ENCODE data around the gene SLC29A4. TPM values are rescaled to one million over a fixed set of nuclear protein-coding genes. Genes with fewer than 3 reads are reported as not detected.

Gene SLC29A4
- total RNA-seq, 5 donors from 2014 or later (not counting 1 experiment from before 2014, with no cell fraction given), result 0.20 to 0.49 (median 0.32) TPM

GRCh38 chr7:5343884-5344283 is 61.1 kb downstream of the SLC29A4 start:
- CTCF ChIA-PET, result no interaction called here
- H3K4me3 Mint-ChIP-seq, result no peak overlapping the region
- peaks cover 6 to 16% (median 10%) of the 10 kb centered on the region in 3 donors for H3K9me3 Mint-ChIP-seq

GRCh38 chr7:5344342-5344741 is 61.6 kb downstream of the SLC29A4 start:
- CTCF ChIA-PET, result no interaction called here
- Histone ChIP-seq H3K9me3 (peaks cover 4% of the 10 kb centered on the region), H3K27ac (ENCODE audit: low read length) (no peak overlapping the region), H3K27me3 (replicated peaks in 1 of 2; ENCODE audit: control insufficient read depth in 2 of 2, extremely low read depth in 1 of 2, insufficient read depth in 2 of 2, low read length in 1 of 2) (no peaks in the 10 kb centered on the region), H3K4me3 (ENCODE audit: control insufficient read depth in 1 of 2, extremely low read depth in 1 of 2, low read length in 1 of 2) (peak overlapping the region in 1 of 2 donors; percentile 47), H3K4me1 (ENCODE audit: control insufficient read depth in 1 of 2, extremely low read depth in 1 of 2, insufficient read depth in 2 of 2, low read length in 2 of 2) (no peaks in the 10 kb centered on the region), H3K36me3 (ENCODE audit: control insufficient read depth in 2 of 2, extremely low read depth in 1 of 2, insufficient read depth in 1 of 2, low read length in 1 of 2) (peaks cover 27 to 57% of the 10 kb centered on the region in 2 donors)
- Mint-ChIP-seq H3K4me3 (no peak overlapping the region), H3K27me3 (no peaks in the 10 kb centered on the region), H3K9me3 (peaks cover 6 to 16% (median 10%) of the 10 kb centered on the region in 3 donors), H3K36me3 (peaks cover 54% of the 10 kb centered on the region), H3K4me1 (peaks cover 0 to 2% (median 0%) of the 10 kb centered on the region in 3 donors), H3K27ac (no peak overlapping the region)
- DNase-seq, result no peak
- no peak for ATAC-seq (replicated peaks in 1 of 4)
- 100% methylated on average over 4 of the region's 4 CpGs for WGBS (ENCODE audit: insufficient coverage)
- POLR2A ChIA-PET, result no interaction called here

More at GRCh38 chr7:5343884-5344283, 61.1 kb downstream of the SLC29A4 start:
- Mint-ChIP-seq H3K27ac (no peak overlapping the region), H3K36me3 (peaks cover 53% of the 10 kb centered on the region), H3K27me3 (no peaks in the 10 kb centered on the region), H3K4me1 (peaks cover 0 to 2% (median 0%) of the 10 kb centered on the region in 3 donors)
- 80% methylated on average over 1 of the region's 2 CpGs for WGBS (ENCODE audit: insufficient coverage)
- H3K4me3 ChIP-seq (ENCODE audit: control insufficient read depth in 1 of 2, extremely low read depth in 1 of 2, low read length in 1 of 2), result peak overlapping the region in 1 of 2 donors; percentile 47
- POLR2A ChIA-PET, result no interaction called here
- ATAC-seq (replicated peaks in 1 of 4) (no peak), DNase-seq (no peak)
- peaks cover 27 to 57% of the 10 kb centered on the region in 2 donors for H3K36me3 ChIP-seq (ENCODE audit: control insufficient read depth in 2 of 2, extremely low read depth in 1 of 2, insufficient read depth in 1 of 2, low read length in 1 of 2)
- H3K27me3 ChIP-seq (replicated peaks in 1 of 2; ENCODE audit: control insufficient read depth in 2 of 2, extremely low read depth in 1 of 2, insufficient read depth in 2 of 2, low read length in 1 of 2), result no peaks in the 10 kb centered on the region
- H3K4me1 ChIP-seq (ENCODE audit: control insufficient read depth in 1 of 2, extremely low read depth in 1 of 2, insufficient read depth in 2 of 2, low read length in 2 of 2), result no peaks in the 10 kb centered on the region
- H3K9me3 ChIP-seq, result peaks cover 4% of the 10 kb centered on the region
- H3K27ac ChIP-seq (ENCODE audit: low read length), result no peak overlapping the region

- Mint-ChIP-seq H3K4me1 (peaks cover 0 to under 1% (median 0%) of the 10 kb centered on the region in 3 donors), H3K9me3 (peaks cover 6 to 16% (median 10%) of the 10 kb centered on the region in 3 donors), H3K4me3 (no peak overlapping the region), H3K27ac (no peak overlapping the region), H3K27me3 (no peaks in the 10 kb centered on the region), H3K36me3 (peaks cover 51% of the 10 kb centered on the region)
- no peaks in the 10 kb centered on the region for H3K27me3 ChIP-seq (replicated peaks in 1 of 2; ENCODE audit: control insufficient read depth in 2 of 2, extremely low read depth in 1 of 2, insufficient read depth in 2 of 2, low read length in 1 of 2)
- H3K36me3 ChIP-seq (ENCODE audit: control insufficient read depth in 2 of 2, extremely low read depth in 1 of 2, insufficient read depth in 1 of 2, low read length in 1 of 2), result peaks cover 20 to 55% of the 10 kb centered on the region in 2 donors
- DNase-seq (no peak), ATAC-seq (replicated peaks in 1 of 4) (no peak)
- H3K4me1 ChIP-seq (ENCODE audit: control insufficient read depth in 1 of 2, extremely low read depth in 1 of 2, insufficient read depth in 2 of 2, low read length in 2 of 2), result no peaks in the 10 kb centered on the region
- ChIA-PET CTCF (no interaction called here), POLR2A (no interaction called here)
- no peak overlapping the region for H3K27ac ChIP-seq (ENCODE audit: low read length)
- no peak overlapping the region for H3K4me3 ChIP-seq (ENCODE audit: control insufficient read depth in 1 of 2, extremely low read depth in 1 of 2, low read length in 1 of 2)
- peaks cover 4% of the 10 kb centered on the region for H3K9me3 ChIP-seq
- 92% methylated on average over 3 of the region's 13 CpGs for WGBS (ENCODE audit: insufficient coverage)
Observed at GRCh38 chr7:5345171-5345570, 62.4 kb downstream of the SLC29A4 start.

GRCh38 chr7:5345671-5346070 is 62.9 kb downstream of the SLC29A4 start:
- peaks cover 4% of the 10 kb centered on the region for H3K9me3 ChIP-seq
- ChIA-PET POLR2A (no interaction called here), CTCF (no interaction called here)
- H3K36me3 Mint-ChIP-seq, result peaks cover 51% of the 10 kb centered on the region
- 96% methylated on average over 21 of the region's 21 CpGs for WGBS (ENCODE audit: insufficient coverage)
- H3K27ac ChIP-seq (ENCODE audit: low read length), result no peak overlapping the region
- DNase-seq (no peak), ATAC-seq (replicated peaks in 1 of 4) (no peak)
- H3K4me3 Mint-ChIP-seq, result no peak overlapping the region
- H3K36me3 ChIP-seq (ENCODE audit: control insufficient read depth in 2 of 2, extremely low read depth in 1 of 2, insufficient read depth in 1 of 2, low read length in 1 of 2), result peaks cover 20 to 57% of the 10 kb centered on the region in 2 donors
- no peak overlapping the region for H3K4me3 ChIP-seq (ENCODE audit: control insufficient read depth in 1 of 2, extremely low read depth in 1 of 2, low read length in 1 of 2)
- H3K4me1 Mint-ChIP-seq, result no peaks in the 10 kb centered on the region
- H3K4me1 ChIP-seq (ENCODE audit: control insufficient read depth in 1 of 2, extremely low read depth in 1 of 2, insufficient read depth in 2 of 2, low read length in 2 of 2), result no peaks in the 10 kb centered on the region
- peaks cover 6 to 16% (median 10%) of the 10 kb centered on the region in 3 donors for H3K9me3 Mint-ChIP-seq
- no peaks in the 10 kb centered on the region for H3K27me3 Mint-ChIP-seq
- H3K27me3 ChIP-seq (replicated peaks in 1 of 2; ENCODE audit: control insufficient read depth in 2 of 2, extremely low read depth in 1 of 2, insufficient read depth in 2 of 2, low read length in 1 of 2), result no peaks in the 10 kb centered on the region
- no peak overlapping the region for H3K27ac Mint-ChIP-seq

- Mint-ChIP-seq H3K4me3 (no peak overlapping the region), H3K36me3 (peaks cover 53% of the 10 kb centered on the region), H3K4me1 (peaks cover 0 to 5% (median 0%) of the 10 kb centered on the region in 3 donors), H3K9me3 (peaks cover 6 to 8% (median 7%) of the 10 kb centered on the region in 3 donors), H3K27me3 (no peaks in the 10 kb centered on the region), H3K27ac (no peak overlapping the region)
- CTCF ChIA-PET, result no interaction called here
- Histone ChIP-seq H3K9me3 (peaks cover 4% of the 10 kb centered on the region), H3K27ac (ENCODE audit: low read length) (no peak overlapping the region), H3K36me3 (ENCODE audit: control insufficient read depth in 2 of 2, extremely low read depth in 1 of 2, insufficient read depth in 1 of 2, low read length in 1 of 2) (peaks cover 23 to 58% of the 10 kb centered on the region in 2 donors), H3K4me1 (ENCODE audit: control insufficient read depth in 1 of 2, extremely low read depth in 1 of 2, insufficient read depth in 2 of 2, low read length in 2 of 2) (no peaks in the 10 kb centered on the region), H3K27me3 (replicated peaks in 1 of 2; ENCODE audit: control insufficient read depth in 2 of 2, extremely low read depth in 1 of 2, insufficient read depth in 2 of 2, low read length in 1 of 2) (no peaks in the 10 kb centered on the region), H3K4me3 (ENCODE audit: control insufficient read depth in 1 of 2, extremely low read depth in 1 of 2, low read length in 1 of 2) (no peak overlapping the region)
- ATAC-seq (replicated peaks in 1 of 4) (no peak), DNase-seq (no peak)
- 99% methylated on average over 16 of the region's 21 CpGs for WGBS (ENCODE audit: insufficient coverage)
- POLR2A ChIA-PET, result no interaction called here
Observed at GRCh38 chr7:5348134-5349004, 65.6 kb downstream of the SLC29A4 start.

- no peaks in the 10 kb centered on the region for H3K27me3 Mint-ChIP-seq
- CTCF ChIA-PET, result no interaction called here
- H3K27ac ChIP-seq (ENCODE audit: low read length), result no peak overlapping the region
- no peaks in the 10 kb centered on the region for H3K27me3 ChIP-seq (replicated peaks in 1 of 2; ENCODE audit: control insufficient read depth in 2 of 2, extremely low read depth in 1 of 2, insufficient read depth in 2 of 2, low read length in 1 of 2)
- POLR2A ChIA-PET, result no interaction called here
- DNase-seq (no peak), ATAC-seq (replicated peaks in 1 of 4) (no peak)
- no peak overlapping the region for H3K4me3 ChIP-seq (ENCODE audit: control insufficient read depth in 1 of 2, extremely low read depth in 1 of 2, low read length in 1 of 2)
- H3K4me1 ChIP-seq (ENCODE audit: control insufficient read depth in 1 of 2, extremely low read depth in 1 of 2, insufficient read depth in 2 of 2, low read length in 2 of 2), result no peaks in the 10 kb centered on the region
- 95% methylated on average over 15 of the region's 17 CpGs for WGBS (ENCODE audit: insufficient coverage)
- peaks cover 1 to 3% (median 3%) of the 10 kb centered on the region in 3 donors for H3K9me3 Mint-ChIP-seq
- H3K4me1 Mint-ChIP-seq, result peaks cover 0 to 5% (median 0%) of the 10 kb centered on the region in 3 donors
- H3K36me3 Mint-ChIP-seq, result peaks cover 51% of the 10 kb centered on the region
- peaks cover 20 to 55% of the 10 kb centered on the region in 2 donors for H3K36me3 ChIP-seq (ENCODE audit: control insufficient read depth in 2 of 2, extremely low read depth in 1 of 2, insufficient read depth in 1 of 2, low read length in 1 of 2)
- H3K27ac Mint-ChIP-seq, result no peak overlapping the region
- H3K4me3 Mint-ChIP-seq, result no peak overlapping the region
- H3K9me3 ChIP-seq, result peaks cover under 1% of the 10 kb centered on the region
Observed at GRCh38 chr7:5349005-5349380, 66.2 kb downstream of the SLC29A4 start.
